Adrenal gland (tissue), 12 donors: ENCODE results near the gene CUTC. TPM values are rescaled to one million over a fixed set of nuclear protein-coding genes. Genes with fewer than 3 reads are reported as not detected.

Source experiments
- DNase-seq, 7 donors: peaks; one replicate each; pipeline ENCODE4 v3.0.0-alpha.2; 2019 to 2020
- H3K27ac ChIP-seq, 5 donors: fragments of 200-600 bp; sonication (generic) in 4 of 5; 1 replicate in 3 of 5; 2 replicates in 2 of 5; pipeline versions ENCODE4 v1.5.1 to v1.8.0; 2016 to 2020; ENCODE audit warnings: mild to moderate bottlenecking in 1 of 5
- H3K27me3 ChIP-seq: fragments of 200-600 bp; 2 replicates; pipeline ENCODE4 v1.8.0; 2021
- H3K36me3 ChIP-seq, 2 donors: fragments of 200-600 bp; replicated peaks in 1 of 2; 1 replicate in 1 of 2; 2 replicates in 1 of 2; pipeline versions ENCODE4 v1.5.1 to v1.8.0; 2018 to 2022
- H3K4me1 ChIP-seq, 2 donors: fragments of 200-600 bp; replicated peaks in 1 of 2; 1 replicate in 1 of 2; 2 replicates in 1 of 2; pipeline versions ENCODE4 v1.5.1 to v1.8.0; 2018 to 2021
- H3K4me3 ChIP-seq, 4 donors: fragments of 200-600 bp; sonication (generic) in 3 of 4; one replicate each; pipeline ENCODE4 v1.5.1; 2016 to 2018
- H3K9me3 ChIP-seq, 3 donors: fragments of 200-600 bp; sonication (generic) in 1 of 3; replicated peaks in 1 of 3; 1 replicate in 2 of 3; 2 replicates in 1 of 3; pipeline versions ENCODE4 v1.5.1 to v1.8.0; 2016 to 2021
- CTCF ChIP-seq, 6 experiments: fragments of 450-650 bp in 4 of 6; fragments of 200-600 bp in 2 of 6; sonication (generic) in 1 of 6; IDR thresholded peaks; 1 replicate in 5 of 6; 2 replicates in 1 of 6; pipeline versions ENCODE4 v1.5.1 to v1.8.0; 2016 to 2021; ENCODE audit warnings: antibody characterized with exemption in 6 of 6, mild to moderate bottlenecking in 2 of 6, moderate library complexity in 1 of 6
- POLR2A ChIP-seq, 2 donors: fragments of 450-650 bp; IDR thresholded peaks; one replicate each; pipeline ENCODE4 v1.6.1; 2017; ENCODE audit warnings: antibody characterized with exemption in 2 of 2, mild to moderate bottlenecking in 2 of 2, moderate library complexity in 1 of 2
- WGBS, 4 donors: extraction: QIAGEN DNeasy Blood & Tissue Kit in 2 of 4; methylation state at CpG; one replicate each; pipeline versions ENCODE4 v1.1.5 to v1.1.7; 2013 to 2017; 5-methylcytosine and 5-hydroxymethylcytosine counted together
- intact Hi-C, 2 donors: fragments of 100-400 bp; cut with DNase I; formaldehyde crosslinking; loops; one replicate each; pipeline versions ENCODE4 v1.14.1 to v1.15.0; 2022 to 2023
- polyA plus RNA-seq, 3 donors: library from polyadenylated mRNA; stranded (reverse); fragments of 200-250 nt in 2 of 3; fragments of 350-450 nt in 1 of 3; fragmentation: Illumina TruSeq in 1 of 3; extraction: RNeasy Lipid Tissue Mini Kit (QIAGEN cat#74804) in 1 of 3; gene quantifications; one replicate each; pipeline ENCODE4 v1.2.3, GENCODE V29; 2013 to 2014
- total RNA-seq, 9 donors: library from RNA; depleted of rRNA in 4 of 9; stranded (reverse); fragments of >200 nt in 4 of 9; fragments of 120-200 nt in 1 of 9; fragmentation: NEBNext Ultra II Directional in 1 of 9; extraction: Animal tissue kit (Norgen Biotek cat#: 25700) in 1 of 9; gene quantifications; one replicate each; pipeline versions ENCODE4 v1.1.0 to v1.2.4, GENCODE V29; 2013 to 2023
- donor health status: healthy with polysubstance abuse.
- donor health status: Bipolar disorder and iron deficiency.
- donor health status: DM: yes; HTN: yes; CAD: no.
- donor health status: DM: no; HTN: no; CAD: no.
- donor health status: DM: no; HTN: no; CAD: no.
- donor health status: DM: yes; HTN: yes; CAD: no.

CUTC gene
- total and polyA plus RNA-seq, 12 donors: 16.0 to 36.5 (median 19.9) TPM

DNA sequence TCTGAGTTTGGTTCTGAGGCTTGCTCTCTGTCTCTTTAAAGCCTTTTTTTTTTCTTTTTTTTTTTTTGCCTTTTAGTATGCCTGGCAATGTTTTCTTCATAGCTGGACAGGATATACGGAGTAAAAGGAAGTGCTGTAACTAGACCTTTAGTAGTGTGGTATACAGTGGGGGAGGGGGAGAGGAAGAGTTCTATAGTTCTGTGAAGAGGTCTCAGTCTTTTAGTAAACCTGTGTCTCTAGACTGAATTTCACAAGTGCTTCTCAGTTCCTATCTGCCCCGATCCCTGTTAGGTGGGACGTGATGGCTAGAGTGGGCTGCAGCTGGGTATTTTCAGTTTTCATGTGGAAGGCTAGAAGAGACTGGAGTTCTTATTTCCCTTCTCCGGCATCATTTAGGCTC is 47.3 kb downstream of the CUTC start:
- Histone ChIP-seq H3K4me1 (peaks cover 5% of the 10 kb centered on the region in 2 donors), H3K4me3 (no peak overlapping the region), H3K36me3 (no peaks in the 10 kb centered on the region), H3K9me3 (no peaks in the 10 kb centered on the region), H3K27ac (peak overlapping the region in 4 of 5 donors; percentile 31 to 64 (median 44)), H3K27me3 (no peaks in the 10 kb centered on the region)
- WGBS, 4 donors: 31 to 47% (median 35%) methylated on average over 4 of the region's 4 CpGs
- intact Hi-C loops: no loop called here
- DNase-seq: no peak
- TF ChIP-seq POLR2A (IDR thresholded peaks at IDR 0.05) (no peak), CTCF (IDR thresholded peaks at IDR 0.05) (no peak)

- no peak overlapping the region for H3K4me3 ChIP-seq
- 42 to 55% (median 52%) methylated on average over 5 of the region's 5 CpGs for WGBS, 4 donors
- intact Hi-C loops: no loop called here
- DNase-seq: peak in 3 of 7 donors; percentile 24 to 61 (median 37)
- H3K36me3 ChIP-seq: no peaks in the 10 kb centered on the region
- no peaks in the 10 kb centered on the region for H3K27me3 ChIP-seq
- H3K27ac ChIP-seq: no peak overlapping the region
- no peaks in the 10 kb centered on the region for H3K9me3 ChIP-seq
- no peak for TF ChIP-seq CTCF (IDR thresholded peaks at IDR 0.05)
- no peak for TF ChIP-seq POLR2A (IDR thresholded peaks at IDR 0.05)
- H3K4me1 ChIP-seq: no peaks in the 10 kb centered on the region
Measured at GRCh38 chr10:99781734-99782429, 49.8 kb downstream of the CUTC start.

DNA sequence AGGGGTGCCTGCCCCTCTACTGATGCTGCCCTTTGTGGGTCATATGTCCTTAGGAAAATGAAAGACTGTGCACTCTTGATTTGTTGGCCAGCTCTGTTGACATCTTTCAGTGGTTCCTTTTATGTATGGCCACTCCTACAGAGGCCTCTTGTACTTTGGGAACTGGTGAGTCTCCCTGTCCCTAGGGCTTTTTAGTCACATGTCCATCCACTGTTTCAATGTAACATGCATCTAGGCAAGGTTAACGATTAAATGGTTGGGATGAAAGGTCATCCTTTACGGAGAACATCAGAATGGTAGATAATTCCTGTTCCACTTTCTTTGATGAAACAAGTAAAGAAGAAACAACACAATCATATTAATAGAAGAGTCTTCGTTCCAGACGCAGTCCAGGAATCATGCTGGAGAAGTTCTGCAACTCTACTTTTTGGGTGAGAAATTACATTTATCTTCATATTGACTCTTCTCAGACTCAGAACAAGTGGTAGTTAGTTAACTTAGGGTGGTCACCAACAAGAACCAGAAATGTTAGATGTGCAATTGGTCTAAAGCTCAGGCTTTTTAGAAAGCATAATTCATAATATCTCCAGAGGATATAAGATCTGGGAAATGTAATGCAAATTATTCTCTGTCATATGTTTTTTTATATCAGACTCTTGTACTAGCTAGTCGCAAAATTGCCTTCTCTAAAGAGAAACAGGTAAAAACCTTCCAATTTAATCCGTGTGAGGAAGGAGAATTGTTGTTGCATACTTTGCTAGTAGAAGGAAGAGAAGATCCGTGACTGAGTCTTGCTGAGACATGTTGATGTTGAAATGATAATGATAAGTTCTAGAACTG is 50.6 kb downstream of the CUTC start, which contains the start of gene ABCC2:
Gene ABCC2, plus strand, starts transcription at position 194 of the 840 bp plus-strand sequence. Its CDS starts 205 bp downstream, at position 399.
- Histone ChIP-seq H3K36me3 (no peaks in the 10 kb centered on the region), H3K27me3 (no peaks in the 10 kb centered on the region), H3K4me3 (no peak within 1 kb of the TSS), H3K9me3 (no peaks in the 10 kb centered on the region), H3K27ac (no peak within 1 kb of the TSS), H3K4me1 (no peaks in the 10 kb centered on the region)
- TF ChIP-seq POLR2A (IDR thresholded peaks at IDR 0.05) (no peak), CTCF (IDR thresholded peaks at IDR 0.05) (no peak)
- no peak for DNase-seq
- intact Hi-C loops: no loop called here
- WGBS, 4 donors: 84 to 89% (median 87%) methylated on average over 7 of the region's 7 CpGs

- peak; percentile 17 to 58 (median 40) for DNase-seq
- intact Hi-C loops: no loop called here
- no peak overlapping the region for H3K4me3 ChIP-seq
- no peaks in the 10 kb centered on the region for H3K36me3 ChIP-seq
- WGBS, 4 donors: 71 to 79% (median 72%) methylated on average over 6 to 7 of the region's 7 CpGs
- H3K9me3 ChIP-seq: no peaks in the 10 kb centered on the region
- H3K4me1 ChIP-seq: no peaks in the 10 kb centered on the region
- no peaks in the 10 kb centered on the region for H3K27me3 ChIP-seq
- no peak overlapping the region for H3K27ac ChIP-seq
- TF ChIP-seq CTCF (IDR thresholded peaks at IDR 0.05): no peak
- TF ChIP-seq POLR2A (IDR thresholded peaks at IDR 0.05): no peak
Measured at GRCh38 chr10:99784016-99784726, 52.1 kb downstream of the CUTC start.
